ENCODE data around the gene SEMA5B.

- TF ChIP-seq TAF1 (IDR thresholded peaks at IDR 0.05; ENCODE audit: low read depth, low read length), result no peak
- TF ChIP-seq PAX5 (IDR thresholded peaks at IDR 0.05; ENCODE audit: insufficient read depth, low read length, severe bottlenecking), result no peak
Observed at GRCh38 chr3:122987231-122987630, 40.3 kb downstream of the SEMA5B start.
